Measurements from ENCODE around the gene TMPRSS9. TPM values are rescaled to one million over a fixed set of nuclear protein-coding genes. Genes with fewer than 3 reads are reported as not detected.

Gene TMPRSS9
- total RNA-seq, 1 donor from 2014 or later = not detected

DNA sequence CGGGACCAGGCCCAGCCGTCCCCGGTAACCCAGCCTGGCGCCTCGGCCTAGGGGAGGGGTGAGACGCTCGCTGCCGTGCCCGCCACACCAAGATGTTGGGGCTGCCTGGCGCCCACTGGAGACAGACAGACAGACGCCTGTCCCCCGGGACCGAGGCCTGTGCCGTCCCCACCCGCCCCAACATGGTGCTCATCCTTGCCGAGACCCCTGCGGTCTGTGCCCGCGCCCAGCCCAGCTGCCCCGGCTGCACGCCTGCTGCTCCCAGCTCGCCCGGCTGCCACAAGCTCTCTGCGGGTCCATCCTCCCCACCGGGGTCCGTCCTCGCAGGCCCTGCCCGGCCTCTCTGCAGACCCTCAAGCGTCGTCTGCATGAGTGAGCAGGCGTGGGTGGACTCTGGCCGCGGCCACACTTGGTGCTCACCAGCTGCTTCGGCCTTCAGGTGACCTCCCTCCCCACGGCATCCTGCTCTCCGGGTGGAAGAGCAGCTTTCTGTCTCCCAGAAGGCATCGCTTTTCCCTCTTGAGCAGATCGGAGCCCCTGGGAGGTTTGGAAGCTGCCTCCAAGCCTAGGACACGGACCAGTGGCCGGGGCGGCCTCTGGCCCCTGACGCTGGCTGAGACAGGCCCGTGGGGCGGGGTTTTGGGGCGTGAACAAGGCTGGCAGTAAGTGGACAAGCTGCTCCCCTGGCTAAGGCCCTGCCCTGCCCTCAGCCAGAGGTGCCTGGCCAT is 6.7 kb upstream of the TMPRSS9 start:
- Histone ChIP-seq H3K36me3 (peaks cover 0 to 24% of the 10 kb centered on the region in 2 donors), H3K4me1 (no peaks in the 10 kb centered on the region), H3K27me3 (no peaks in the 10 kb centered on the region), H3K9me3 (no peaks in the 10 kb centered on the region), H3K4me3 (no peak overlapping the region), H3K27ac (no peak overlapping the region)
- no peak for TF ChIP-seq POLR2A (IDR thresholded peaks at IDR 0.05)
- TF ChIP-seq, protein P1, sequence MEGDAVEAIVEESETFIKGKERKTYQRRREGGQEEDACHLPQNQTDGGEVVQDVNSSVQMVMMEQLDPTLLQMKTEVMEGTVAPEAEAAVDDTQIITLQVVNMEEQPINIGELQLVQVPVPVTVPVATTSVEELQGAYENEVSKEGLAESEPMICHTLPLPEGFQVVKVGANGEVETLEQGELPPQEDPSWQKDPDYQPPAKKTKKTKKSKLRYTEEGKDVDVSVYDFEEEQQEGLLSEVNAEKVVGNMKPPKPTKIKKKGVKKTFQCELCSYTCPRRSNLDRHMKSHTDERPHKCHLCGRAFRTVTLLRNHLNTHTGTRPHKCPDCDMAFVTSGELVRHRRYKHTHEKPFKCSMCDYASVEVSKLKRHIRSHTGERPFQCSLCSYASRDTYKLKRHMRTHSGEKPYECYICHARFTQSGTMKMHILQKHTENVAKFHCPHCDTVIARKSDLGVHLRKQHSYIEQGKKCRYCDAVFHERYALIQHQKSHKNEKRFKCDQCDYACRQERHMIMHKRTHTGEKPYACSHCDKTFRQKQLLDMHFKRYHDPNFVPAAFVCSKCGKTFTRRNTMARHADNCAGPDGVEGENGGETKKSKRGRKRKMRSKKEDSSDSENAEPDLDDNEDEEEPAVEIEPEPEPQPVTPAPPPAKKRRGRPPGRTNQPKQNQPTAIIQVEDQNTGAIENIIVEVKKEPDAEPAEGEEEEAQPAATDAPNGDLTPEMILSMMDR (IDR thresholded peaks at IDR 0.05) = no peak
- no peak for TF ChIP-seq POLR2AphosphoS5 (IDR thresholded peaks at IDR 0.05; ENCODE audit: insufficient read depth in 1 of 2, low read depth in 1 of 2)
- intact Hi-C loops (cut with DNase I) = no loop called here
- no peak for DNase-seq (ENCODE audit: extremely low spot score in 2 of 2)

DNA sequence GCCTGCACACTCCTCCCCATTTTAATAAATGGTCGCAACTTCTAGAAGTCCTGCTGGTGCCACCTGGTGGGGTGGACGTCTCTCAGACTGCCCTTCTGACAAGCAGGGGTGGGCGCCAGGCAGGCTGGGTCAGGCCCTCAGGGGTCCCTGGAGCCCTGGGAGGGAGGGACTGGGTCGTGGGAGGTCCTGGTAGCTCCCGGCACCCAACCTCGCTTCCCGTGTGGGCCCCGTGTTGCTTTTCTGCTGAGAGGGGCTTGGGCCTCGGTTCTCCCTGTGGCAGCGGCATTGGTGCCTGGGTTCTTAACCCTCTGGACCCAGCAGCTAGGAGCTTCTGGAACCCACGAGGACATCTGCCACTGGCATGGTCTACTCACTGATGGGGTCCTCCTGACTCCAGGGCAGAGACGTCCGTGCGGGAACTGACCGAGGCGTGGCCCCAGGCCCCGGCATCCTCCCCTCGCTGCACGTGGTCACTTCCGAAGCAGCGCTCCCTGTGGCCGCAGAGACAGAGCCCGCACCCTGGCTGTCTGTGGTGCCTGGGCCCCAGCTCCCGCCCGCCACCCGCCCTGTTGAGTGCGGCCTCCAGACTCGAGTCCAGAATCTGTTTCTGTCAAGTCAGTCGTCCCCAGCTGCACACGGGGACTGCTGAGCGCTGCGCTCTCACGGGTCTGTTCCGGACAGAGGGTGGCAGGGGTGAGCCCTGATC is 6.0 kb upstream of the TMPRSS9 start:
- H3K4me1 ChIP-seq = no peaks in the 10 kb centered on the region
- no peak overlapping the region for H3K27ac ChIP-seq
- no peak for DNase-seq (ENCODE audit: extremely low spot score in 2 of 2)
- peaks cover 0 to 18% of the 10 kb centered on the region in 2 donors for H3K36me3 ChIP-seq
- H3K9me3 ChIP-seq = no peaks in the 10 kb centered on the region
- TF ChIP-seq, protein P1 (IDR thresholded peaks at IDR 0.05) = no peak
- TF ChIP-seq POLR2AphosphoS5 (IDR thresholded peaks at IDR 0.05; ENCODE audit: insufficient read depth in 1 of 2, low read depth in 1 of 2) (no peak), POLR2A (IDR thresholded peaks at IDR 0.05) (no peak)
- no peaks in the 10 kb centered on the region for H3K27me3 ChIP-seq
- H3K4me3 ChIP-seq = no peak overlapping the region
- intact Hi-C loops (cut with DNase I) = no loop called here

DNA sequence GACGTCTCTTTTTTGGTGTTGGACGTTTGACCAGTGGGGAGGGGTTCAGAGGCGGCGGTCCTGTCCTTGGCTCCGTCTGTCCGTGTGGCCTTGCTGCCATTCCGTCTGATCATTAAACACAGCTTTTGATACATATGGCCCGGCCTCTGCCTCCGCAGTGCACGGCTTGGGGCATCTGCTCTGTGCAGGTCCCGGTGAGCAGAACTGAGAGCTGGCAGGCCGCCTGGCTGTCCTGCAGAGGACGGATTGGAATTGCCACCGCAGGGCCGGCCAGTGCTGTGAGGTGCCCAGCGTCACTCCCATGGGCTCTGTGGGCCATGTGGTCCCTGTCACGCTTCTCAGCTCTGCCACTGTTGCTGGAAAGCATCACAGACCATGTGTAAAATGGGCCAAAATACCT is 5.4 kb upstream of the TMPRSS9 start:
- Histone ChIP-seq H3K27ac (no peak overlapping the region), H3K4me1 (no peaks in the 10 kb centered on the region), H3K27me3 (no peaks in the 10 kb centered on the region), H3K9me3 (no peaks in the 10 kb centered on the region), H3K36me3 (peaks cover 0 to 18% of the 10 kb centered on the region in 2 donors), H3K4me3 (no peak overlapping the region)
- TF ChIP-seq, protein P1 (IDR thresholded peaks at IDR 0.05) = no peak
- no peak for TF ChIP-seq POLR2AphosphoS5 (IDR thresholded peaks at IDR 0.05; ENCODE audit: insufficient read depth in 1 of 2, low read depth in 1 of 2)
- no peak for DNase-seq (ENCODE audit: extremely low spot score in 2 of 2)
- intact Hi-C loops (cut with DNase I) = no loop called here

DNA sequence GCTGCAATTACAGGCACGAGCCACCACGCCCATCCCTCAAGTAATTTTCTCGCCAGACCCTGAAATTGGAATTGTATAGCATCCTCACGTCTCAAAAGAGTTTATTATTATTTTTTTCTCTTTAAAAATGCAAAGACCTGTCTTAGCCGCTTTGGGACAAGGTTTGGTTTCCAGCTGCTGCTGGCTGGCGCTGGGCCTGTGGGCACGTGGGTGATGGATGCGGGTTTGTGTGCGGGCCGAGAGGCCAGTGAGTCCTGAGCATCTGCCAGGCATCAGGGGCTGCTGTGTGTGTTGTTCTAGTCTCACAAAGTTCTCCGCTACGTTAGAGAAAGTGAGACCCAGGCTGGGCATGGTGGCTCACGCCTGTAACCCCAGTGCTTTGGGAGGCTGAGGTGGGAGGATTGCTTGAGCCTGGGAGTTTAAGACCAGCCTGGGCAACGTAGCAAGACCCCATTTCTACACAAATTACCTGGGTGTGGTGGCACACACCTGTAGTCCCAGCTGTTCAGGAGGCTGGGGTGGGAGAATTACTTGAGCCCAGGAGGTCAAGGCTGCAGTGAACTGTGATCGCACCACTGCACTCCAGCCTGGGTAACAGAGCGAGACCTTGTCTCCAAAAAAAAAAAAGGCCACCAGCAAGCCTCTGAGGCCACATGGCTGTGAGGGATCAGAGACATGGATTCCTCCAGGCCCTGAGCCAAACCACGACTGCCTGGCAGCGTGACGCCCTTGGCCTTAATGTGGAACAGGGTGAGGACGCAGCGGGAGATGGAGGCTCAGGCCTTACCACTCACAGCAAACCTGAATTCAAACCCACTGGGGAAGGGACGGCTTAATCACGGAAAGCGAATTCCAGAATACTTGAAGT is 4.7 kb upstream of the TMPRSS9 start:
- Histone ChIP-seq H3K4me3 (no peak overlapping the region), H3K27ac (no peak overlapping the region), H3K4me1 (no peaks in the 10 kb centered on the region), H3K36me3 (peaks cover 0 to 18% of the 10 kb centered on the region in 2 donors), H3K9me3 (no peaks in the 10 kb centered on the region), H3K27me3 (no peaks in the 10 kb centered on the region)
- TF ChIP-seq, protein P1 (IDR thresholded peaks at IDR 0.05) = no peak
- TF ChIP-seq POLR2AphosphoS5 (IDR thresholded peaks at IDR 0.05; ENCODE audit: insufficient read depth in 1 of 2, low read depth in 1 of 2) (no peak), POLR2A (IDR thresholded peaks at IDR 0.05) (no peak)
- DNase-seq (ENCODE audit: extremely low spot score in 2 of 2) = no peak
- intact Hi-C loops (cut with DNase I) = no loop called here
